A673 (cell line): ENCODE measurements around the gene FRMD5.

ENCODE experiments used
- CTCF ChIP-seq: fragments of 300-800, 200-600 bp; sonication (generic); conservative IDR thresholded peaks from 2 replicates; pipeline ENCODE4 v1.5.1; 2017; ENCODE audit warnings: low read depth, mild to moderate bottlenecking, antibody characterized with exemption, low read length, moderate library complexity, mixed read lengths
- EZH2 ChIP-seq: fragments of 200-600 bp; sonication (generic); IDR thresholded peaks from 2 replicates; pipeline ENCODE4 v1.6.1; 2017; ENCODE audit warnings: borderline replicate concordance, low read depth, mild to moderate bottlenecking, mixed read lengths, antibody characterized with exemption, low read length; ENCODE audit not compliant: poor library complexity, severe bottlenecking

DNA sequence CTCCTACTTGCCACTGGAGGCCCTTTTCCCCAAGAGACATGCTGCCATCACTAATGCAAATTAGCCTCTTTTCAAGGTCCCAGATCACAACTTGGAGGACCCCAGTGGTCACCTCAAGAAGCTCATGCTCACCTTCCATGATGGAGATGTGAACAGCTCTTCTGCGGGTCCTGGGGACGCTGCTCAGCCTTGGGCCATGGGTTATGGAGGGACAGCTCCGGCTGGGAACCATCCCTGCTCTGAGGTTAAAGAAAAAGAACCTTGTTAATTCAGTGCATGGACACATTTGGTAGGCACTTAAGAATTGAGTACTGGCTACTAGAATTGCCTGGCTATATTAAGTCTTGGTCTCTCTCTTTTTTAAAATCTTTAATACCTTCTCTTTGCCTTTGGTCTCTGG, 311.5 kb downstream of the FRMD5 start:
- no peak for TF ChIP-seq CTCF
- no peak for TF ChIP-seq EZH2
